Fibroblast of skin of back (primary cell): ENCODE data around the gene PCBP3.
A peak's percentile ranks its signal among the peaks of the same experiment; 100 is the strongest.

Experiments used
- DNase-seq: peaks from one replicate; pipeline ENCODE4 v3.0.0-alpha.2; 2013

PCBP3 gene

GRCh38 chr21:45866551-45866950, 223.0 kb downstream of the PCBP3 start:
- DNase-seq, result no peak

DNA sequence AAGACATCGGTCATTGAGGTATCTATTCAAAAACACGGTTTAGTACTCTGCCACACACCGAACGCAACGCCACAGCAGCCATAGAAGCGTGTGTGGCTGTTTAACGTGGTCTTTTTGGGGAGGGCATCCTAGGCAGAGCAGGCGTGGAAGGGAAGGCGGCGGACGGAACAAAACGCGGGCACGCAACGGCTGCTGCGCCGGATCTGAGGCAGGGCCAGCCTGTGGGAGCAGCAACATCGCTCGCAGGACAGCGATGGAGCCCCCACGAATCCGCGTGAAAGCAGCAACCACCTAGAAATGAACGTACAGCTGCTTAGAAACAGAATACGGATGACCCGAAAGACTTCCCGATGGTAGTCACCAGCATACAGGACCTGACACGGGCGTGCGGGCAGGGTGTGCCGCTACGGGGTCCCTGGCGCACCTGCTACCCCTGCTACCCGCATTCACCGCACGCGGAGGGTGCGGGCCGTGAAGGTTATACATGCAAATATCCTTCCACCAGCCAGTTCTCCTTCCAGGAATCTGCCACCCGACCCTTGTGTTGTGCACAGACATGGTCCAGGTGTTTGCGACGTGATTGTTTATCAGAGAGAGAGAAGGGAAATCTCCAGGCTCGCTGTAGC, 223.6 kb downstream of the PCBP3 start:
- no peak for DNase-seq

GRCh38 chr21:45867671-45868081, 224.2 kb downstream of the PCBP3 start:
- DNase-seq, result no peak

GRCh38 chr21:45868086-45868485, 224.6 kb downstream of the PCBP3 start:
- no peak for DNase-seq

DNA sequence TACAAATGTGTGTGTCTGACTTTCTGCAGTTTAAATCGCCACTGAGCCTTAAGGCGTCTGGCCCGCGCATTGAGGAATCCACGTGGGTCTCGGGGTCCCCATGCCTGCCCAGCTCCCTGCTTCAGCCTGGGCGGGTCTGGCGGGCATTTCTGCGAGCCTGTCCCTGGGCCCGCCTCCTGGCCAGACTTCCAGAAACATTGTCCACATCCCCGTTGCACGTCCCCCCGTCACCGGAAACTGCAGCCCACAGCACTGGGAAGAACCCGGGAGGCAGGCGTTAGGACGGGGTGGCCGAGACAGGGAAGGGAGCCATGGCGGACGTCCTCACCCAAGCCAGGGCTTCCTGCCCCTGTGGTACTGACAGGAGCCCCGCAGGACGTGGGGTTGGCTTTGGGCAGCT, 225.0 kb downstream of the PCBP3 start:
- DNase-seq, result no peak

GRCh38 chr21:45869121-45870007, 225.8 kb downstream of the PCBP3 start:
- DNase-seq, result peak; percentile 80

DNA sequence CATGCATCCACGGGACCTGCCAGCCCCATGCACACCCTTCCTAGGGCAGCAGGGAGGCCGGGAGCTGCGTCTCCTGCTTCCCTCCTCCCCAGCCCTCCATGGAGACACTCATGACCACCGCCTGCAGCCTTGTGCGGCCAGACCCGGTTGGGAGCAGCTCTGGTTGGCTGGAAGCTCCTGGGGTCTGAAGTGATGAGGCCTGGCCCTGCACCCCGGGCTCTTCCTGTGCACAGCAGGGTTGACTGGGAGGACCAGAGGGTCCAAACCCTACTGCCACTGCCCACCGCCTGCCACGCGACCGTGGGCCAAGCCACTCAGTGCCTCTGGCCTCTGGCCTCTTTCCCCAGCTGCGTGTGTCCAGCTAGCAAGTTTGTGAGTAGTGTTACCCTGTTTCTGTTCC, 226.9 kb downstream of the PCBP3 start:
- no peak for DNase-seq

DNA sequence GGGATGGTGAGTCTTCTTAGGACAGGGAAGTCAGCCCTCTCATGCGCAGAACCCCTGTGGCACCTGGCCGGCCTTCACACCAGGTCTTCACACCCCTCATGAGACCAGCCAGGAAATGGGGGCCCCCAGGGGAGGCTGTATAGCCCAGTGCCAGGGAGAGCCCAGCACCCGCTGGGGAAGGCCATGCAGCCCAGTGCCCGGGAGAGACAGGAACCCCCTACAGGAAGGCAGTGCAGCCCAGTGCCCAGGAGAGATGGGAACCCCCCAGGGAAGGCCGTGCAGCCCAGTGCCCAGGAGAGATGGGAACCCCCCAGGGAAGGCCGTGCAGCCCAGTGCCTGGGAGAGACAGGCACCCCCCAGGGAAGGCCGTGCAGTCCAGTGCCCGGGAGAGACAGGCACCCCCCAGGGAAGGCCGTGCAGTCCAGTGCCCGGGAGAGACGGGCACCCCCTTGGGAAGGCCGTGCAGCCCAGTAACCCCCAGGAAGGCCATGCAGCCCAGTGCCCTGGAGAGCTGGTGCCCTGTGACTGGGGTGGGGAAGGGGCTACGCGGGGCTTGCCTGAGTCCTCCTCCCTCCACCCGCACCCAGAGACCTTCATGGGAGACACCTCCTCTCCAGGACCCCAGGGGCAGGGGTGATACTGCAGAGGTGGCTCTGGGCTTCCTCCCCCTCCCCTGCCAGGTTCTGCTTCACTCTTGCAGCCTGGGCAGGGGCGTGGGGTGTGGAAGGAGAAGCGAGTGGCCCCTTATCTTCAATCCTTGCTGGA, 227.5 kb downstream of the PCBP3 start:
- no peak for DNase-seq

DNA sequence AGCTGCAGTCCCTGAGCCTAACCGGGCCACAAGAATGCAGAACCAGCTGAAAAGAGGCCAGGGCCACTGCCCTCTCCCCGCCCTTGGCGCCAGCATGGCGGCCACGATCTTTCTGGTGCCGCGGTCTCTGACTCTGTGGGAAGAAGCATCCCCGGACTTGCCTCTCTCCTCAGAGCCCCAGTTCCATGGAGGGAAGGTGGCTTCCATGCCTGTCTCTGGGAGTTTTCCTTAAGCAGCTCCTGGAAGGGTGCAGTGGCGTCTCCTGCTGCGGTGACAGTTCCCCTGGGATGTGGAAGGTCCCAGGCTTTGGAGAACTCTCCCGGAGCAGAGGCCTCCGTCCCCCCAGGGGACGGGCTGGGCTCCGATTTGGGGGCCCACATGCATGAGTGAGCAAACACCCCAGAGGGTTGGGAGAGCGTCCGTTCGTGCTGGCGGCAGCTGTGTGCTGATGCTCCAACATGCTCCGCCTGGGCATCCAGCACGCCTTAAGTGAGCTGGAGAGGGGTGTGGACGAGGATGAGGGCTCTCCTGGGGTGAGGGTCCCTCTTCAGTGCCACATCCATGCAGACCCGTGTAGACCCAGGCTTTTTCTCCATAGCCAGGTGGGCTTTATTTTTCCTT, 228.2 kb downstream of the PCBP3 start:
- no peak for DNase-seq

DNA sequence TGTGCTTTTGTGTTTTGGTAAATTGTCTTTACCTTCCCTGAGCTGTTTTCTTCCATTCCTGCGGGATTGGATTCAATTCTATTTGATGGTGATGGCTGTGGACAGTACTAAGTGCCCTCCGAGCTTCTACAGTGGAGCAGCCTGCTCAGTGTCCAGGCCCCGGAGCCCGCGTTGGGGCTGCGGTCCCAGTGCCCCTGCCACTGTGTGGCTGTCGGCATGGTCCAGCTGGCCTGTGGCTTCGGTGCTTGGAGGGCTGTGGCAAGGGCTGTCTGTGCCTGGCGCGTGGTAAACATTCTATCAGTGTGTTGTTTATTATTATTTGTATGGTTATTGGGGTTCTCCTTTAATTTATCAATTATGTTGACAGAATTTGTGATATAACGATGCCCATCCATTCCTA, 228.9 kb downstream of the PCBP3 start:
- DNase-seq, result no peak

- no peak for DNase-seq
Measured at GRCh38 chr21:45872902-45873301, 229.4 kb downstream of the PCBP3 start.

- DNase-seq, result no peak
Measured at GRCh38 chr21:45873418-45873817, 229.9 kb downstream of the PCBP3 start.

DNA sequence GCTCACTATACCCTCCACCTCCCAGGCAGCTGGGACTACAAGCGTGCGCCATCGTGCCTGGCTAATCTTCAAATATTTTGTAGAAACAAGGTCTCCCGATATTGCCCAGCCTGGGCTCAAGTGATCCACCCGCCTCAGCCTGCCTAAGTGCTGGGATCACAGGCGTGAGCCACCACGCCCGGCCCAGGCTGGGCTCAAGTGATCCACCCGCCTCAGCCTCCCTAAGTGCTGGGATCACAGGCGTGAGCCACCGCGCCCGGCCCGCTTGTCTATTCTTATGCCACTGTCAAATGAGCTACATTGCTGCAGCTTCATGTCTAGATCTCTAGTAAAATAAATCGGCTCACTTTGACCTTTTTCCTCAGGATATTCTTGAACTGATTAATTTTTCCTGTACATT, 230.3 kb downstream of the PCBP3 start:
- no peak for DNase-seq

DNA sequence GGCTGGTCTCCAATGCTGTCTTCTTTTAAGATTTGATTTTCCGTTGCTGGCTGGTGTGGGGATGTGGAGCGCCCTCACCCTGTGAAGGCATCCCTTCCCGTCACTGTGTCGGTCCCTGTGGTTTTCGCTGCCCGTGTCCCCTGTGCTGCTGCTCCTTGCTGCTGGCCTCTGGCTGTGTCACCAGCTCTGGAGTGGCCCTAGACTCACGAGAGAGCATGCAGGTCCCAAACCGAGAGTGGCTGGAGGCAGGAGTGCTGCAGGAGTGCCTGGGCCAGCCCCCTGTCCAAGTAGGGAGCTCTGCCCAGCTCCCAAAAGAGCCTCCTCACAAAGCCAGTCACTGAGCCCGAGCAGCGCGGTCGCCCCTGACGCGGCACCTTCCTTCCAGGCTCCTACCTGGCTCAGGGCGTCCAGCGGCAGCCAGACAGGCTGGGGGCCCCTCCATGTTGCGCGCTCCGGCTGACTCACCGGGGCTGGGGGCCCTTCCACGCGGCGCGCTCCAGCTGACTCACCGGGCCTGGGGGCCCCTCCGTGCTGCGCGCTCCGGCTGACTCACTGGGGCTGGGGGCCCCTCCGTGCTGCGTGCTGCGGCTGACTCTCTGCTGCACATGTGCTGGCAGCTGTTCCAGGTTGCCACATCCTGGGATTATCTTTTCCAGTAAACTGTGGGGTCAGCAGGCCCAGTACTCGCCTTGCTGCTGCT, 231.3 kb downstream of the PCBP3 start:
- peak; percentile 97 for DNase-seq

- DNase-seq, result no peak
Measured at GRCh38 chr21:45875416-45875760, 231.9 kb downstream of the PCBP3 start.

DNA sequence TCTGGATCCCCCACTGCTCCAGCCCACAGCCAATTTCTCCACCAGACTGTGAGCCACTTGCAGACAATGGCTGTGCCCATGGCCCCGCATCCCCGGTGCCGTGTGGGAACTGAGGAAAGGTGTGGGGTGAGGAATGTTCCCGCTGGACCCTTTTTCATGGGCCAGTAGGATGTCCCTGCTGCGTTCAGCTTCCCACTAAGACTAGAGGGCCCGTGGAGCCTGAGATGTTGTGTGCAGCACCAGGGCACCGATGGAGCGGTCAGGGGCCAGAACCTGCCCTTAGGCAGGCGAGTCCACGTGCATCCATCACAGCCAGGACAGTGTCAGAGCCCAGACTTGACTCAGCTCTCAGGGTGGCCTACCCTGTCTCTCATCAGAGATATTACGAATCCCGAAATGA, 232.4 kb downstream of the PCBP3 start:
- DNase-seq, result no peak

- DNase-seq, result peak; percentile 21
Measured at GRCh38 chr21:45876381-45877170, 233.1 kb downstream of the PCBP3 start.

DNA sequence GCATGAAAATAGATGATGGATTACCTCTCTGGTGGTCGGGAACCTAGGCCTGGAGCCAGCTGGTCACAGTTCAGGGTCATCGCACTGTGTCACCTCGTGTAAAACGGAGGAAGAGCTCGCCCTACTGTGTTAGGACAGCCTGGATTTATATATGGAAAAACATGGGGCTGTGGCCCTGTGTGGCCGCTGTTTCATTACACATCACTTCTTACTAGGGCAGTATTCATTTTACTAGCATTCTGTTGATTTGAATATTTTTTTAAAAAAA, 233.6 kb downstream of the PCBP3 start:
- DNase-seq, result no peak

DNA sequence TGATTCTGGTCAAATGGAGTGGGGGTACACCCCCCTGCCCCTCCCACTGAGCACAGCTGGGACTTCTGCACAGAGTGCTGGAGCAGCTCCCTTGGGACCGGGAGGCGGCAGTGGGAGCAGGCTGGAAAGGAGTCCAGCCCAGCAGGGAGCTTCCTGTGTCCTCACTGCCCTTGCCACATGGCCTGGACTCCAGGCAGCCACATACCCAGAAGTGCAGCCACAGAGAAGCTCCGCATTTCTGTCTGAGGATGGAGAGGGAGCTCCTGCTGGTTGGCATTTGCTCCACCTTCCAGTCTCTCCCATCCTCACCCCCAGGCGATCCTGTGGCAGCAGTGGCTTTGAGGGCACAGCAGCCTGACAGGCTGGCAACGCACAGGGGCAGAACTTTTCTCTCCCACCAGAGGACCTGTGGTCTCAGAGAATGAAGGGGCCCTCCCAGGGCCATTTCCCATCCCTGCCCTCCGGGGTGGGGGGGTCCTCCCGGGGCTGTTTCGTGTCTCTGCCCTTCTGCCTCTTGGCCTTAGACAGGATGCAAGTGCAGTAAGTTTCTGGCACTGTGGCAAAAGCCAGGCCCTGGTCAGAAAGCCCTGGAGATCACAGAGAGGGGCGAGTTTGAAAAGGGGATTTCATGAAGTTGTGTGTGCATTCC, 234.4 kb downstream of the PCBP3 start:
- DNase-seq, result peak; percentile 72

- DNase-seq, result peak; percentile 80
Measured at GRCh38 chr21:45880097-45881068, 236.9 kb downstream of the PCBP3 start.
